GM12878 (cell line): ENCODE measurements around the gene ICE2. TPM values are rescaled to one million over a fixed set of nuclear protein-coding genes. Genes with fewer than 3 reads are reported as not detected.
A peak's percentile ranks its signal among the peaks of the same experiment; 100 is the strongest.

Source experiments
- ATAC-seq: fragments of 200-7000 bp; cut with Tn5 transposase; 3 replicates; pipeline ENCODE4 v1.9.1; 2020; ENCODE audit warnings: mild to moderate bottlenecking, moderate library complexity
- BruUV-seq: library from RNA; stranded (reverse); fragments of 400-500 nt; replicated peaks from 2 replicates; lab custom pipeline; 2021; lab: Mats Ljungman, UMichigan
- CTCF ChIA-PET: fragments of 300-600 bp; sonication (Branson Sonifier 250); formaldehyde crosslinking; extraction: SDS; loops from one replicate; lab custom pipeline; 2021; ENCODE audit warnings: inconsistent platforms; lab: Yijun Ruan, JAX
- POLR2A ChIA-PET: fragments of 350-600 bp; formaldehyde crosslinking; extraction: SDS; loops from one replicate; lab custom pipeline; 2021; ENCODE audit warnings: inconsistent platforms; lab: Charles Lee
- RAD21 ChIA-PET: fragments of 300-600 bp; sonication (Branson Sonifier 250); formaldehyde crosslinking; loops from one replicate; lab custom pipeline; 2023; ENCODE audit warnings: antibody characterized with exemption; ENCODE audit not compliant: unreplicated experiment; lab: Charles Lee
- SMC1A ChIA-PET: fragments of 300-600 bp; sonication (Branson Sonifier 250); formaldehyde crosslinking; loops from one replicate; lab custom pipeline; 2023; ENCODE audit not compliant: unreplicated experiment, uncharacterized antibody; lab: Charles Lee
- DNase-seq: peaks from one replicate; pipeline ENCODE4 v3.0.0-alpha.2; 2011; ENCODE audit warnings: low read depth, low spot score
- FAIRE-seq: peaks from 3 replicates; lab custom pipeline; 2011; peaks lifted over from hg19 to GRCh38; lab: Jason Lieb, UNC
- H2AFZ ChIP-seq: 2 replicates; pipeline ENCODE4 v1.6.0; 2011; ENCODE audit warnings: low read depth, low read length, control low read depth; ENCODE audit not compliant: control insufficient read depth
- H3K27ac ChIP-seq: 2 replicates; pipeline ENCODE4 v1.5.1; 2011; ENCODE audit warnings: control low read depth; ENCODE audit not compliant: control insufficient read depth, insufficient read depth
- H3K27me3 ChIP-seq, 2 experiments: replicated peaks in 1 of 2; 2 replicates each; pipeline versions ENCODE4 v1.6.0 to v1.6.1; 2011; ENCODE audit warnings: low read length in 1 of 2; ENCODE audit not compliant: control insufficient read depth in 2 of 2, insufficient read depth in 2 of 2
- H3K36me3 ChIP-seq, 2 experiments: 2 replicates each; pipeline ENCODE4 v1.5.1; 2011; ENCODE audit warnings: low read length in 1 of 2; ENCODE audit not compliant: control insufficient read depth in 2 of 2, insufficient read depth in 2 of 2
- H3K4me1 ChIP-seq: 2 replicates; pipeline ENCODE4 v1.6.1; 2011; ENCODE audit warnings: mild to moderate bottlenecking, low read length, moderate library complexity, mixed read lengths; ENCODE audit not compliant: control insufficient read depth, insufficient read depth
- H3K4me2 ChIP-seq: 2 replicates; pipeline ENCODE4 v1.6.0; 2011; ENCODE audit warnings: control low read depth; ENCODE audit not compliant: control insufficient read depth, insufficient read depth
- H3K4me3 ChIP-seq: fragments of 200-600 bp; sonication (generic); 2 replicates; pipeline ENCODE4 v1.5.1; 2016
- H3K79me2 ChIP-seq: 2 replicates; pipeline ENCODE4 v1.6.0; 2011; ENCODE audit warnings: low read length; ENCODE audit not compliant: control insufficient read depth, insufficient read depth
- H3K9ac ChIP-seq: 2 replicates; pipeline ENCODE4 v1.8.0; 2011; ENCODE audit warnings: low read length, control low read depth, mixed read lengths; ENCODE audit not compliant: control insufficient read depth, insufficient read depth
- H3K9me3 ChIP-seq: replicated peaks from 3 replicates; pipeline ENCODE4 v1.5.1; 2011; ENCODE audit warnings: mild to moderate bottlenecking, low read length; ENCODE audit not compliant: control insufficient read depth, insufficient read depth
- H4K20me1 ChIP-seq: 2 replicates; pipeline ENCODE4 v1.6.0; 2011; ENCODE audit not compliant: control insufficient read depth, insufficient read depth
- E2F4 ChIP-seq: IDR thresholded peaks from 2 replicates; pipeline ENCODE4 v1.6.1; 2012; ENCODE audit warnings: low read depth, low read length, improper control_type of control experiment
- E4F1 ChIP-seq: fragments of 450-650 bp; IDR thresholded peaks from 2 replicates; pipeline ENCODE4 v1.6.1; 2018; ENCODE audit warnings: borderline replicate concordance, mild to moderate bottlenecking; ENCODE audit not compliant: partially characterized antibody
- MLLT1 ChIP-seq: fragments of 450-650 bp; IDR thresholded peaks from 2 replicates; pipeline ENCODE4 v1.6.1; 2016; ENCODE audit warnings: mild to moderate bottlenecking
- ZNF217 ChIP-seq: fragments of 450-650 bp; IDR thresholded peaks from 2 replicates; pipeline ENCODE4 v1.6.1; 2017; ENCODE audit warnings: antibody characterized with exemption, mild to moderate bottlenecking
- ZZZ3 ChIP-seq: IDR thresholded peaks from 2 replicates; pipeline ENCODE4 v1.6.1; 2011; ENCODE audit warnings: low read depth; ENCODE audit not compliant: control insufficient read depth, insufficient read length
- WGBS: methylation state at CpG from one replicate; pipeline ENCODE4 v1.1.6; 2016; ENCODE audit warnings: low lambda C conversion rate; ENCODE audit not compliant: insufficient replicate concordance, insufficient coverage; ENCODE audit errors: missing lambda C conversion rate; 5-methylcytosine and 5-hydroxymethylcytosine counted together
- in situ Hi-C: fragments of 300-500 bp; cut with MboI; formaldehyde crosslinking; loops from 9 replicates; pipeline ENCODE4 v1.14.3; 2018; ENCODE audit warnings: mixed read lengths
- intact Hi-C: fragments of 100-400 bp; cut with micrococcal nuclease; formaldehyde crosslinking; loops from one replicate; pipeline ENCODE4 v1.14.2; 2022; ENCODE audit not compliant: unreplicated experiment
- polyA plus RNA-seq, 11 experiments: library from polyadenylated mRNA; depleted of rRNA in 4 of 11; unstranded in 6 of 11; stranded (reverse) in 5 of 11; fragments of >200 nt; fragmentation: Nextera tagmentation in 4 of 11; fragmentation: Illumina TruSeq in 1 of 11; extraction: Ambion mirVana in 4 of 11; extraction: Trizol in 1 of 11; gene quantifications; 1 replicate in 1 of 11; 2 replicates in 10 of 11; pipeline versions ENCODE4 v1.2.1 to v1.2.3, GENCODE V29; 2011 to 2016; ENCODE audit warnings: inconsistent platforms in 2 of 11, missing spikeins in 2 of 11, low read depth in 1 of 11
- total RNA-seq, 4 experiments: library from RNA; depleted of rRNA in 3 of 4; stranded (reverse); fragments of >200 nt in 3 of 4; fragmentation: Illumina TruSeq in 1 of 4; extraction: Trizol in 1 of 4; gene quantifications; 2 replicates each; pipeline versions ENCODE4 v1.2.1 to v1.2.3, GENCODE V29; 2013 to 2021

Gene ICE2
- total and polyA plus RNA-seq, 10 of the 15 experiments (the other 5 are each of a cell fraction or from before 2014, with no cell fraction given): 14.2 to 62.0 (median 44.9) TPM

- WGBS: 62% methylated on average over 21 of the region's 21 CpGs
- Histone ChIP-seq H3K9ac (no peak overlapping the region), H2AFZ (peak overlapping the region; percentile 85), H3K4me3 (no peak overlapping the region), H3K9me3 (no peaks in the 10 kb centered on the region), H4K20me1 (no peaks in the 10 kb centered on the region), H3K4me1 (peaks cover 8% of the 10 kb centered on the region; the same call in 1 of the 2 replicates), H3K27me3 (no peaks in the 10 kb centered on the region), H3K79me2 (peaks cover 20% of the 10 kb centered on the region), H3K4me2 (peak overlapping the region; percentile 98), H3K27ac (no peak overlapping the region), H3K36me3 (peaks cover 0 to 7% of the 10 kb centered on the region in 2 experiments; a peak in 1 of 4 replicates)
- no peak for DNase-seq
- ATAC-seq: no peak
- CTCF ChIA-PET: interaction anchor here (0.6 to 1.4 kb wide), 3 partner anchors 40 to 121 kb away, joined by 3 to 4 read pairs (median 4); no protein-coding TSS in a partner anchor
- FAIRE-seq: no peak
- no peak for TF ChIP-seq ZZZ3
- TF ChIP-seq E4F1: no peak
- no peak for TF ChIP-seq ZNF217
- TF ChIP-seq E2F4: no peak
- TF ChIP-seq MLLT1: no peak
- in situ Hi-C loops (no loop called here), intact Hi-C loops (loop anchor here (5.0 to 10.0 kb wide), 2 partner anchors 185 to 712 kb away; partner anchors contain the start of gene BNIP2)
- RAD21 ChIA-PET: interaction anchor here (1.0 to 1.4 kb wide), 4 partner anchors 8 to 152 kb away, joined by 3 read pairs; no protein-coding TSS in a partner anchor
- no TSS peak for BruUV-seq
- SMC1A ChIA-PET: interaction anchor here (1.0 to 2.3 kb wide), 4 partner anchors 23 to 121 kb away, joined by 3 to 9 read pairs (median 3); no protein-coding TSS in a partner anchor
- POLR2A ChIA-PET: no interaction called here
Observed at GRCh38 chr15:60399246-60399915, 79.6 kb downstream of the ICE2 start.
